K562 (cell line): ENCODE data around the gene LARP4B. TPM values are rescaled to one million over a fixed set of nuclear protein-coding genes. Genes with fewer than 3 reads are reported as not detected.

ENCODE experiments used
- ARID4B ChIP-seq: sonication (generic); formaldehyde crosslinking; IDR thresholded peaks from 2 replicates; pipeline ENCODE4 v1.8.0; 2022; ENCODE audit warnings: mild to moderate bottlenecking, missing genetic modification reagents
- TRIM28 ChIP-seq: fragments of 450-650 bp; IDR thresholded peaks from 2 replicates; pipeline ENCODE4 v1.6.1; 2017
- ZNF12 ChIP-seq: sonication (generic); formaldehyde crosslinking; IDR thresholded peaks from 2 replicates; pipeline ENCODE4 v1.4.0; 2020; ENCODE audit warnings: mild to moderate bottlenecking, missing genetic modification reagents
- ZNF280A ChIP-seq: fragments of 450-650 bp; IDR thresholded peaks from 2 replicates; pipeline ENCODE4 v1.6.1; 2018; ENCODE audit warnings: mild to moderate bottlenecking, low read depth; ENCODE audit not compliant: partially characterized antibody
- polyA plus RNA-seq, 8 experiments: library from polyadenylated mRNA; depleted of rRNA in 4 of 8; stranded (reverse) in 5 of 8; unstranded in 3 of 8; fragments of >200 nt; fragmentation: Nextera tagmentation in 2 of 8; fragmentation: Illumina TruSeq in 1 of 8; extraction: Ambion mirVana in 2 of 8; extraction: Trizol in 1 of 8; gene quantifications; 2 replicates each; pipeline versions ENCODE4 v1.2.1 to v1.2.3, GENCODE V29; 2011 to 2014; ENCODE audit warnings: inconsistent platforms in 1 of 8, missing spikeins in 1 of 8
- total RNA-seq, 7 experiments: library from RNA; depleted of rRNA in 6 of 7; stranded (reverse); fragments of >200 nt in 6 of 7; fragmentation: Illumina TruSeq in 2 of 7; extraction: Trizol in 2 of 7; gene quantifications; 2 replicates each; pipeline versions ENCODE4 v1.2.1 to v1.2.3, GENCODE V29; 2011 to 2021; ENCODE audit warnings: low replicate concordance in 1 of 7

Gene LARP4B
- total and polyA plus RNA-seq, 9 of the 15 experiments (the other 6 are each of a cell fraction or from before 2014, with no cell fraction given): 11.8 to 130 (median 42.6) TPM

- TF ChIP-seq ZNF280A: peak; percentile 60
- TF ChIP-seq ARID4B (CRISPR knock-in tag): no peak
- TF ChIP-seq ZNF12 (CRISPR knock-in tag): no peak
- peak; percentile 72; the same call in 1 of the 2 replicates for TF ChIP-seq TRIM28
These were observed 170.9 kb downstream of the LARP4B start (continued) for GRCh38 chr10:760622-761021.
